Activated naive CD4-positive, alpha-beta T cell treated with anti-CD3 and anti-CD28 coated beads, Interleukin-2, amount 50 U/mL, for 24 hours (primary cell): ENCODE data around the gene HSD17B1.

ENCODE experiments used
- H3K27ac Mint-ChIP-seq: one replicate; pipeline ENCODE4 v1.8.0; 2021; ENCODE audit warnings: mild to moderate bottlenecking, mixed read lengths
- H3K27me3 Mint-ChIP-seq: one replicate; pipeline ENCODE4 v1.8.0; 2021; ENCODE audit warnings: mixed read lengths
- H3K36me3 Mint-ChIP-seq: one replicate; pipeline ENCODE4 v1.8.0; 2021; ENCODE audit warnings: mixed read lengths
- H3K4me1 Mint-ChIP-seq: one replicate; pipeline ENCODE4 v1.8.0; 2021; ENCODE audit warnings: mixed read lengths
- H3K4me3 Mint-ChIP-seq: one replicate; pipeline ENCODE4 v1.8.0; 2021; ENCODE audit warnings: mild to moderate bottlenecking, mixed read lengths
- H3K9me3 Mint-ChIP-seq: one replicate; pipeline ENCODE4 v1.8.0; 2021; ENCODE audit warnings: mixed read lengths

The HSD17B1 gene

GRCh38 chr17:42590886-42591285 is 38.2 kb downstream of the HSD17B1 start:
- no peaks in the 10 kb centered on the region for H3K9me3 Mint-ChIP-seq
- H3K27ac Mint-ChIP-seq, result no peak overlapping the region
- no peaks in the 10 kb centered on the region for H3K27me3 Mint-ChIP-seq
- peaks cover 5% of the 10 kb centered on the region for H3K36me3 Mint-ChIP-seq
- H3K4me3 Mint-ChIP-seq, result no peak overlapping the region
- H3K4me1 Mint-ChIP-seq, result peaks cover 15% of the 10 kb centered on the region

- H3K4me3 Mint-ChIP-seq, result no peak overlapping the region
- no peaks in the 10 kb centered on the region for H3K9me3 Mint-ChIP-seq
- H3K27me3 Mint-ChIP-seq, result no peaks in the 10 kb centered on the region
- H3K36me3 Mint-ChIP-seq, result peaks cover 6% of the 10 kb centered on the region
- H3K27ac Mint-ChIP-seq, result no peak overlapping the region
- peaks cover 17% of the 10 kb centered on the region for H3K4me1 Mint-ChIP-seq
Observed at GRCh38 chr17:42591411-42591810, 38.7 kb downstream of the HSD17B1 start.

- Mint-ChIP-seq H3K4me3 (no peak overlapping the region), H3K9me3 (no peaks in the 10 kb centered on the region), H3K27ac (no peak overlapping the region), H3K4me1 (peaks cover 37% of the 10 kb centered on the region), H3K27me3 (no peaks in the 10 kb centered on the region), H3K36me3 (peaks cover 3% of the 10 kb centered on the region)
Observed at GRCh38 chr17:42596386-42596785, 43.7 kb downstream of the HSD17B1 start.

GRCh38 chr17:42598905-42599304 is 46.2 kb downstream of the HSD17B1 start:
- peaks cover 40% of the 10 kb centered on the region for H3K4me1 Mint-ChIP-seq
- peaks cover 8% of the 10 kb centered on the region for H3K36me3 Mint-ChIP-seq
- H3K4me3 Mint-ChIP-seq, result no peak overlapping the region
- H3K27ac Mint-ChIP-seq, result peak overlapping the region; percentile 74
- no peaks in the 10 kb centered on the region for H3K27me3 Mint-ChIP-seq
- H3K9me3 Mint-ChIP-seq, result no peaks in the 10 kb centered on the region

- H3K36me3 Mint-ChIP-seq, result peaks cover 8% of the 10 kb centered on the region
- no peak overlapping the region for H3K4me3 Mint-ChIP-seq
- H3K27me3 Mint-ChIP-seq, result no peaks in the 10 kb centered on the region
- no peaks in the 10 kb centered on the region for H3K9me3 Mint-ChIP-seq
- peaks cover 76% of the 10 kb centered on the region for H3K4me1 Mint-ChIP-seq
- peak overlapping the region; percentile 73 for H3K27ac Mint-ChIP-seq
Observed at GRCh38 chr17:42603318-42603717, 50.6 kb downstream of the HSD17B1 start.
